ENCODE results near the gene RND3. TPM values are rescaled to one million over a fixed set of nuclear protein-coding genes. Genes with fewer than 3 reads are reported as not detected.

Gene RND3
- total RNA-seq, 2 experiments from 2014 or later, result not detected

DNA sequence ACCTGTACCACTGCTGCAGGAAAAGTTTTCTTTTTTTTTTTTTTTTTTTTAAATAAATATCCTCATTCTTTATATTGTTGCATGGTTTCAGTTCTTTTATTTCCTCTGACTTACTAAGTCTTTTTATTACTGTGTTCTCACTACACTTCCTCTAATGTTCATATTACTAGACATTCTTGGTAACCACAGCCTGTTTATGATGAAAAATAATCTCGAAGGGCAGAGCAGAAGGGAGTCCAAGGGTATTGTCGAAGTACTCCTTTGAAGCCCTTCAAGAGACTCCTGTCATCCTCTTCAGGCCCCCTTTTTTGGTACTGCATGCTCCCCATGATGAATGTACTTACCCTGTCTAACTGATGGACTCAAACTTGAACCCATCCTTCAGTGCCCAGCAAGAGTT is 61.2 kb downstream of the RND3 start:
- ATAC-seq (no peak), DNase-seq (no peak)
- H3K27me3 Mint-ChIP-seq, result peaks cover 2% of the 10 kb centered on the region
- H3K4me1 Mint-ChIP-seq, result no peaks in the 10 kb centered on the region
- H3K27ac Mint-ChIP-seq, result no peak overlapping the region
- no peak overlapping the region for H3K4me3 Mint-ChIP-seq
- no peaks in the 10 kb centered on the region for H3K36me3 Mint-ChIP-seq (ENCODE audit: low read depth)
- H3K9me3 Mint-ChIP-seq (ENCODE audit: low read depth), result peaks cover 2% of the 10 kb centered on the region
- POLR2A ChIA-PET, result no interaction called here
- CTCF ChIA-PET, result no interaction called here
- intact Hi-C loops (cut with DNase I, micrococcal nuclease), result no loop called here

DNA sequence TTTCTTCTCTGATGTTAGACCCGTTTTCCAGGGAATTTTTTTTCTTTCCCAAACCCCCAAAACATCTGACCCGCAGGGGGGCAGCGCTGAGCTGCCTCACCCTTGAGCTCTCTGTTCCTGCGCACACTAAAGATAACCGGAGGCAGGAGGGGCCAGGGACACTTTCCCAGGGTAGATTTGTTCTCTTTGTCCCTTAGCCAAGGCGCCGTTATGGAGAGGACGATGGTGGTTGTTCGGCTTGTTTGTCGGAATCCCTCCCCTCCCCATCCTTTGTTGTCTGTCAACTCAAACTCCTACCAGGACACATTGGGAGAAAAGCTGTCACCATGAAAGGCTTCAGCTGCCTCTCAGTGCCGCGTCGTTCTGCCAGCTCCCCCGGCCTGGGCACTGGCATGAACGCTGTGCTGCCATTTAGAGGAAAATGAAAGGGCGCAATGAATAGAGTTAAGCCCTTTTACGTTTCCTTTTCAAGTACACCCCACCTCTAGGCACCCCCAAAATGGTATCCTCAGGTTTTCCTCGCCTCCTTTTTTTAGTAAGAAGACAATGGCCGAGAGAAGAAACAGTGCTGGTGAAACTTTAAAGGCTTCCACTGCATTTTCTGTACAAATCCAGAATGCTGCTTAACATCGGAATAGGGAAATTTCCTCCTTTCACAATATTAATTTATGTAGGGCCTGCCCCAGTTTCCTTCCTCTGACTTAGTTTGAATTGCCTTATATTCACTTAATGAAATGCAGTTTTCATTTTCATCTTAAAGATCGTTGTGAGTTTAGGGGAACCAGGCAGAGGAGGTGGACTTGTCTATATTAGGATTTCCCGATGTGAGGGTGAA is 62.1 kb downstream of the RND3 start:
- POLR2A ChIA-PET, result no interaction called here
- no peaks in the 10 kb centered on the region for H3K36me3 Mint-ChIP-seq (ENCODE audit: low read depth)
- CTCF ChIA-PET, result no interaction called here
- H3K27ac Mint-ChIP-seq, result no peak overlapping the region
- peaks cover 2% of the 10 kb centered on the region for H3K27me3 Mint-ChIP-seq
- ATAC-seq (no peak), DNase-seq (no peak)
- no peaks in the 10 kb centered on the region for H3K4me1 Mint-ChIP-seq
- no peak overlapping the region for H3K4me3 Mint-ChIP-seq
- intact Hi-C loops (cut with DNase I, micrococcal nuclease), result no loop called here
- H3K9me3 Mint-ChIP-seq (ENCODE audit: low read depth), result peaks cover 2% of the 10 kb centered on the region

DNA sequence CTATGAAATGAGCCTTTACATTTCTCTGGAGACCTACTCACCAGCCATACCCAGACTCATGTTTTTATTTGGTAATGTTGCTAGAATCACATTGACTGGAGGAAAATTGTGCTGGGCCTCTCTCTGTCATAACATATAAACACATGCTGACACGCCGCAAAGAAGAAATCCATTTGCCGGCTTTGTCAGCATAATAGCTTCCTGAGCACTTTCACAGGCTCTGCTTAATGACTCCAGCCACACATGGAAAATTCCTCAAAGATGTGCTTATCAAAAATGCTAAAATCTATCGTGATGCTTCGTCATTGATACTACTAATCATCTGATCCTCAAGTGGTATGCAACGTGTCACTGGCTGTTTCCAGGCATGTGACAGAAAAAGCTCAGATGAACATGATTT is 63.1 kb downstream of the RND3 start:
- ChIA-PET CTCF (no interaction called here), POLR2A (no interaction called here)
- Mint-ChIP-seq H3K27me3 (peaks cover 2% of the 10 kb centered on the region), H3K4me3 (no peak overlapping the region), H3K9me3 (ENCODE audit: low read depth) (peaks cover 2% of the 10 kb centered on the region), H3K27ac (no peak overlapping the region), H3K4me1 (no peaks in the 10 kb centered on the region), H3K36me3 (ENCODE audit: low read depth) (no peaks in the 10 kb centered on the region)
- ATAC-seq, result no peak
- no peak for DNase-seq
- intact Hi-C loops (cut with DNase I, micrococcal nuclease), result no loop called here

DNA sequence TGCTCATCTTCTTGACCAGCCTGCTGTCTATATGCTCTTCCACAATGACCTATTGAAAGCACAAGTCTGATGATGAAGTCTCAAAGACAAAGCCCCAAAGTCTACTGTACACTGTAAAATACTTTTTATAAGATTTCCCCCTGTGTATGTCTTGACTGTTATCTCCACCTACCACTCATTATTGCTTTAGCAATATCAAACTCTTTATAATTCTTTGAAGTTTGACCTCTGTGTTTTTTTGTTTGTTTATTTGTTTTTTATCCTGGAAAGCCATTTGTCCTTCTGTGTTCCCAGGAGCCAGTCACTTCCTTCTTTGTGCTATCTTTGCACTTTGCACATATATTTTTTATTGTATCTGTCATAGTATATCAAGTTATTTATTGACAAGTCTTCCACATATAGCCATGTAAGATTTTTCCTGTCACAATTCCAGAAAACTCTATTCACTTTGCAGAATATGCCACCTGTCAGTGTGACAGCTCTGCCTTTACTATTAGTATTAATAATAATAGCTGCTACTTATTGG is 66.3 kb downstream of the RND3 start:
- POLR2A ChIA-PET, result no interaction called here
- Mint-ChIP-seq H3K27me3 (peaks cover 2% of the 10 kb centered on the region), H3K9me3 (ENCODE audit: low read depth) (peaks cover 2% of the 10 kb centered on the region), H3K4me1 (no peaks in the 10 kb centered on the region), H3K36me3 (ENCODE audit: low read depth) (no peaks in the 10 kb centered on the region), H3K4me3 (no peak overlapping the region), H3K27ac (no peak overlapping the region)
- ATAC-seq (no peak), DNase-seq (no peak)
- CTCF ChIA-PET, result no interaction called here
- intact Hi-C loops (cut with DNase I, micrococcal nuclease), result no loop called here

- Mint-ChIP-seq H3K4me1 (no peaks in the 10 kb centered on the region), H3K27me3 (no peaks in the 10 kb centered on the region), H3K36me3 (ENCODE audit: low read depth) (no peaks in the 10 kb centered on the region), H3K27ac (no peak overlapping the region), H3K9me3 (ENCODE audit: low read depth) (peaks cover 2% of the 10 kb centered on the region), H3K4me3 (no peak overlapping the region)
- ATAC-seq (no peak), DNase-seq (no peak)
- CTCF ChIA-PET, result no interaction called here
- POLR2A ChIA-PET, result no interaction called here
- intact Hi-C loops (cut with DNase I, micrococcal nuclease), result no loop called here
These were observed 68.6 kb downstream of the RND3 start for GRCh38 chr2:150418916-150419315.
